ENCODE measurements around the gene VAMP5. TPM values are rescaled to one million over a fixed set of nuclear protein-coding genes. Genes with fewer than 3 reads are reported as not detected.

VAMP5 gene
- total and polyA plus RNA-seq, 2 experiments from 2014 or later, result 2.7 to 36.1 TPM

Small RNAs within 50 kb of the gene (small RNA-seq; reads per million reads assigned to genes)
- not detected for gene RN7SL126P

Other genes starting within 250 kb of the VAMP5 start
- 55.3 and 58.5 TPM in 2 replicates for gene RETSAT, start 229.9 kb upstream of the VAMP5 start, total RNA-seq
- gene RETSAT, start 229.9 kb upstream of the VAMP5 start, polyA plus RNA-seq, result 22.2 and 24.7 TPM in 2 replicates
- gene ELMOD3, start 229.7 kb upstream of the VAMP5 start, total RNA-seq, result 17.6 and 25.1 TPM in 2 replicates
- 16.4 and 18.1 TPM in 2 replicates for gene ELMOD3, start 229.7 kb upstream of the VAMP5 start, polyA plus RNA-seq
- gene CAPG, start 174.1 kb upstream of the VAMP5 start, total RNA-seq, result 108 and 123 TPM in 2 replicates
- gene CAPG, start 174.1 kb upstream of the VAMP5 start, polyA plus RNA-seq, result 172 and 188 TPM in 2 replicates
- 0.27 and 0.36 TPM in 2 replicates for gene SH2D6, start 165.7 kb upstream of the VAMP5 start, total RNA-seq
- gene SH2D6, start 165.7 kb upstream of the VAMP5 start, polyA plus RNA-seq, result 2.3 and 2.8 TPM in 2 replicates
- gene MAT2A, start 45.3 kb upstream of the VAMP5 start, total RNA-seq, result 202 and 252 TPM in 2 replicates
- 379 and 465 TPM in 2 replicates for gene MAT2A, start 45.3 kb upstream of the VAMP5 start, polyA plus RNA-seq
- gene GGCX, start 22.9 kb upstream of the VAMP5 start, total RNA-seq, result 64.5 and 82.5 TPM in 2 replicates
- gene GGCX, start 22.9 kb upstream of the VAMP5 start, polyA plus RNA-seq, result 66.1 and 73.5 TPM in 2 replicates
- 50.7 and 70.4 TPM in 2 replicates for gene VAMP8, start 6.8 kb upstream of the VAMP5 start, total RNA-seq
- 213 and 240 TPM in 2 replicates for gene VAMP8, start 6.8 kb upstream of the VAMP5 start, polyA plus RNA-seq
- 139 and 159 TPM in 2 replicates for gene RNF181, start 11.3 kb downstream of the VAMP5 start, total RNA-seq
- gene RNF181, start 11.3 kb downstream of the VAMP5 start, polyA plus RNA-seq, result 250 and 256 TPM in 2 replicates
- gene TMEM150A, start 18.3 kb downstream of the VAMP5 start, total RNA-seq, result 20.1 and 25.7 TPM in 2 replicates
- 64.6 and 67.9 TPM in 2 replicates for gene TMEM150A, start 18.3 kb downstream of the VAMP5 start, polyA plus RNA-seq
- gene C2orf68, start 27.6 kb downstream of the VAMP5 start, total RNA-seq, result 21.6 and 23.1 TPM in 2 replicates
- 28.3 and 28.4 TPM in 2 replicates for gene C2orf68, start 27.6 kb downstream of the VAMP5 start, polyA plus RNA-seq
- gene USP39, start 31.8 kb downstream of the VAMP5 start, total RNA-seq, result 41.7 and 63.9 TPM in 2 replicates
- gene USP39, start 31.8 kb downstream of the VAMP5 start, polyA plus RNA-seq, result 27.5 and 38.5 TPM in 2 replicates
- 13.0 and 27.6 TPM in 2 replicates for gene SFTPB, start 83.8 kb downstream of the VAMP5 start, total RNA-seq
- 1.1 and 3.3 TPM in 2 replicates for gene SFTPB, start 83.8 kb downstream of the VAMP5 start, polyA plus RNA-seq
- gene GNLY, start 109.9 kb downstream of the VAMP5 start, total RNA-seq, result not detected in 2 replicates
- 1.0 TPM in 1 of 2 replicates, not detected in the other for gene GNLY, start 109.9 kb downstream of the VAMP5 start, polyA plus RNA-seq
- gene ATOH8, start 169.6 kb downstream of the VAMP5 start, total RNA-seq, result 2.0 and 2.9 TPM in 2 replicates
- gene ATOH8, start 169.6 kb downstream of the VAMP5 start, polyA plus RNA-seq, result 1.3 and 2.1 TPM in 2 replicates

Data from hepatocyte (in vitro differentiated cells).